Activated T-cell treated with anti-CD3 and anti-CD28 coated beads for 4 hours (primary cell): Measurements from ENCODE around the gene PPP1R12B.
"Not testable (repeated sequence)": the region's sequence is repeated elsewhere in the genome, so short reads cannot be mapped to it uniquely, and the experiment has no call there.

Source experiments
- DNase-seq: peaks from one replicate; pipeline ENCODE4 v3.0.0-alpha.2; 2020

PPP1R12B gene

GRCh38 chr1:202540014-202540413 is 191.5 kb downstream of the PPP1R12B start:
- DNase-seq = no peak

DNA sequence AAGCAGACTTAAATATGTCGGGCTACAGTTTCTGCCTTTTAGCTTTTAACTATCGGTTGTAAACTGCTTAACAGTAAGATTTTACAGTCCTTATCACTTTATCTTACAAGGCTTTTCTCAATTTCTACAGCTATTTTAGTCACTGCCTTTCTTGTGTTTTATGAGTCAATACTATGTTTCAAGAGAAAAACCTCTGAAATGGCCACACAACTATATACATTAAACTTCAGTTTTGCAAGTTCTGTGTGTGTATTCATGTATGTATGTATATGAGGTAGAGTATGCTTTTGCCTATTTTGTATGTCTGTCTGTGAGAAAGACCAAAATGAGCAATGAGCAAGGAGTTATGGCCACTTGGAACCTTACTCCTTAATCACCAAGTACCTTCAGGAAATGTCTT is 191.9 kb downstream of the PPP1R12B start:
- DNase-seq = no peak

DNA sequence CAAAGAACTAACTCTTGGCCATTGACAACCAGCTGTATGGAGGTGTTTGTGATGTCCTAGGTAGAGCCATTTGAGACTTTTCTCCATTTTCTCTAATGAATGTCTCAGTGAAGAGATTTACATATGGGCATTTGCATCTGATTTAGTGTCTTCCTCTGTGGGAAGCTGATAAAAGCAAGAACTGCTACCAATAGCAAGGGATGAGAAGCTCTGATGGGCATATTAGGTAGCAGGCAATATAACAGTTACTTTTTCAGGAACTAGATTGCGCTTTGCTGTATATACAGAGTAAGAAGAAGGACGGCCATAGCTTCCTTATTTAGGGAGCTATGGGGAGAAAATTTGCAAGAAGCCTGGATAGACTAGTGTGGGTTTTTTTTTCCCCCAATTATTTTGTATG is 192.4 kb downstream of the PPP1R12B start:
- DNase-seq = not testable (repeated sequence)

- DNase-seq = not testable (repeated sequence)
These were observed 193.9 kb downstream of the PPP1R12B start for GRCh38 chr1:202542415-202542814.

GRCh38 chr1:202543537-202543936 is 195.0 kb downstream of the PPP1R12B start:
- DNase-seq = not testable (repeated sequence)

- not testable (repeated sequence) for DNase-seq
These were observed 196.4 kb downstream of the PPP1R12B start for GRCh38 chr1:202544766-202545449.

- DNase-seq = not testable (repeated sequence)
These were observed 197.3 kb downstream of the PPP1R12B start for GRCh38 chr1:202545647-202546303.

DNA sequence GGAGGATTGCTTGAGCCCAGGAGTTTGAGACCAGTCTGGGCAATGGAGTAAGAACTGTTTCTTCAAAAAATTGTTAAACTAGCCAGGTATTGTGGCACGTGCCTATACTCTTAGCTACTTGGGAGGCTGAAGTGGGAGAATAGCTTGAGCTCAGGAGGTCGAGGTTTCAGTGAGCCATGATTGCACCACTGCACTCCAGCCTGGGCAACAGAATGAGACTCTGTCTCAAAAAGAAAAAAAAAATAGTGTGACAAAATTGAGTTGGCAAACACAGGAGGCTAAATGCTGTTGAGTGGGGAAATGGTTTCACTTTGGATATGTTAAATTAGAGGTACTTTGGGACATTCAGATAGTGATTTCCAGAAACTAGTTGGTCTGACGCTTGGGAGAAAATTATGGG is 197.9 kb downstream of the PPP1R12B start:
- DNase-seq = not testable (repeated sequence)

DNA sequence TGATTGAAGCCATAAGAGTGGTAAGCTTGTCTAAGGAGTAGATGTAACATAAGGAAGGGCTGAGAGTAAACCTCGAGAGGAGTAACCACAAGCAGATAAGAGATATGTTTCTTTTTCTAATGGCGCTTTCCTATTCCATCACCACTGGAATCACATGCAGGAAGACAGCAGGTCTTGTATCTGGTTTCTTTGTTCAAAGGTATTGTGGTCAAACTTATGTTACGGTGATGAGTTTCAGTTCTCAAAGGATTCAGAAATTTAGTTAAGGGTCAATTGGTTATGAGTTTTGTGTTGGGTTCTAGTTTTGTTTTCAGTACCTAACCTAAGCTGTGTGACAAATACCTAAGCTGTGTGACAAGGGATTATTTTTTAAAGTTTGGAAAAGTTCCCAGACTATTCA is 198.3 kb downstream of the PPP1R12B start:
- DNase-seq = not testable (repeated sequence)

DNA sequence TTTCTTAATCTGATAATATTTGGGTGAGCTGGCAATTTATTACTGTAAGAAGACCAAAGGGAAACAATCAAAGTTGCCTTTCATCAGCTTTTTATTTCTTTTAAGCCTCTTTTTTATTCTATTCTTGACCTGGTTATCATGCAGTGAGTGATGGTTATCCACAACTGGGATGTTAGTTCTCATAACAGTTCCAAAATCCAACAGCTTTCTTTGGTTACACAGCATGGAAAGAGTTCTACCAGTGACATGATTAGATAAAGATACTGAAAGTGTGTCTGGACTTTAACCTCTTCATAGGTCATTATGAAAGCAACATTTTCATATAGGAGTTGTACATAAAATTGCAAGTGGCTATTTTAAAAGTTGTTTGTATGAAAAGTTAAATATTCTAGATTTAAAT is 198.7 kb downstream of the PPP1R12B start:
- DNase-seq = no peak

DNA sequence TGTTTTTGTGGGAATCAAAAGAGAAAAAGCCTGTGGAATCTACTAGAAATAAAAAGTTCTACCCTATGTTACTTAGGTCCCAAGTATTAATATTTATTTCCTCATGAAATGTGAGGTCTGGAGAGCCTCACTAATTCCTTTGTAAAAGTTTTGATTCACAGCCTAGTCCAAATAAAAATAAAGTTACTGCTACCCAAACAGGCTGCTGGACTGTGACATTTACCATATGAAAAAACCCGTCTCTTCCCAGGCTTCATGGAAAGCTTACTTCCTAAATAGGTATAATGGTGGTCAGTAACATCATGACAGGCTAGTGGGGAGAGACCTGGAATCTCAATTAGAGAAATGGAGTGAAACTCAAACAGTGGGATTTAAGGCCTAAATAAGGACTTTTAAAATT is 201.6 kb downstream of the PPP1R12B start:
- not testable (repeated sequence) for DNase-seq

GRCh38 chr1:202551683-202552082 is 203.2 kb downstream of the PPP1R12B start:
- no peak for DNase-seq

DNA sequence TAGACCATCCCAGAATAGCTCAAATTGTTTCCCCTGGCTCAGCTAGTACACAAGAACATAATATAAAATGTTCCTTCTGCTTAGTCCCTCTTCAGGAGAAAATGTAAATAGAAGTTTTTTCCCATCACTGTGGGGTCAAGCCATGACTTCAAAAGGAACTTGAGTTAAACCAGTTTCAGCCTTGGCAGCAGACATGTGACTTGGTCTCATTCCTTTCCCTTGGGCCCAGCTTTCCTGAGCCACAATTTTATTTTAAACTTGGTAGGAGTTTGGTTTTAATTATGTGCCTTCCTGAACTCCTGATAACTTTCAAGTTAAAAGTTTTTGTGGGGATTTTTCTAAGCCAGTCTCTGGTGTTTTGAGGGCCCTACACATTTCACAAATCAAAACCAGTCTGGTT is 204.1 kb downstream of the PPP1R12B start:
- DNase-seq = not testable (repeated sequence)

- DNase-seq = not testable (repeated sequence)
These were observed 204.6 kb downstream of the PPP1R12B start for GRCh38 chr1:202553078-202553477.

DNA sequence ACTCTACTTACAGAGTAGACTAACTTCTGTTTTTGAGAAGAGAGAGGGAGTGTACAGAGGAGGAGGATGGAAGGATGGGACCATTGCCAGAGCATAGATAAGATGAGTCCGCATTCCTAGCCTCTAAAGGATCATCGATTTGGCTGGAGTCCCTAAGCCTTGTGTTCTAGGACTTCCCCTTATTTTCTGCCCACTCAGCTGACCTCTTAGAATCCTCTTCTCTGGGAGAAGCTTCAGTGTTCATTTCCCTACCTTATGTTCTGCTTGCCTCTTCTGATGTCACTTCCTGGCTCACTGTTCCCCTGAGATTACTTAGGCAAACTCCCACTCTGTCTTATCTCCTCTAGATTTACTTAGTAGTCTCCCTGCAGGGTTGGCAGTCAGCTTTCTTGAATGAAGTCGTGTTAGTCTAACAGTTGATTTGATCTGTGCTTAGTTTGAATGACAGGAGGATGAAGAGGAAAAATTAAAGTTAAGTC is 205.1 kb downstream of the PPP1R12B start:
- DNase-seq = no peak

DNA sequence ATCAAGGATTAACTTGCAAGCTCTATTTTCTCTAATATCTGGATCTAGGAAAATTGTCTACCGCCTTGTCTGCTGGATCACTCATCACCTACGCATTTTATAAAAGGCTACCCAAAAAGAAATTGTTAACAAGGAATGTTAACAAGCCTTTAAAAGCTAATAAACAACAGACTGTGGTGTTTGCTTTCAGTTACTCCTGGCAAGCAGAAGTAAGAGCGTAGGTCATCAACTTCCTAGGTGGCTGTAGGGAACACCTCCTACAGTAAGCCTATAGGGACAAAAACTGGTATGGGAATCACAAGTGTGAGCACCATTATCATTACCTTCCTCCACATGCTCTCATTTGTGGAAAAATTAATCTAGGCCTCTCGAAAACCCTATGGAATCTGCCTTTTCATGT is 206.1 kb downstream of the PPP1R12B start:
- not testable (repeated sequence) for DNase-seq

- DNase-seq = not testable (repeated sequence)
These were observed 207.5 kb downstream of the PPP1R12B start for GRCh38 chr1:202556037-202556436.

- not testable (repeated sequence) for DNase-seq
These were observed 209.2 kb downstream of the PPP1R12B start for GRCh38 chr1:202557662-202558061.

GRCh38 chr1:202561240-202561639 is 212.7 kb downstream of the PPP1R12B start:
- no peak for DNase-seq

DNA sequence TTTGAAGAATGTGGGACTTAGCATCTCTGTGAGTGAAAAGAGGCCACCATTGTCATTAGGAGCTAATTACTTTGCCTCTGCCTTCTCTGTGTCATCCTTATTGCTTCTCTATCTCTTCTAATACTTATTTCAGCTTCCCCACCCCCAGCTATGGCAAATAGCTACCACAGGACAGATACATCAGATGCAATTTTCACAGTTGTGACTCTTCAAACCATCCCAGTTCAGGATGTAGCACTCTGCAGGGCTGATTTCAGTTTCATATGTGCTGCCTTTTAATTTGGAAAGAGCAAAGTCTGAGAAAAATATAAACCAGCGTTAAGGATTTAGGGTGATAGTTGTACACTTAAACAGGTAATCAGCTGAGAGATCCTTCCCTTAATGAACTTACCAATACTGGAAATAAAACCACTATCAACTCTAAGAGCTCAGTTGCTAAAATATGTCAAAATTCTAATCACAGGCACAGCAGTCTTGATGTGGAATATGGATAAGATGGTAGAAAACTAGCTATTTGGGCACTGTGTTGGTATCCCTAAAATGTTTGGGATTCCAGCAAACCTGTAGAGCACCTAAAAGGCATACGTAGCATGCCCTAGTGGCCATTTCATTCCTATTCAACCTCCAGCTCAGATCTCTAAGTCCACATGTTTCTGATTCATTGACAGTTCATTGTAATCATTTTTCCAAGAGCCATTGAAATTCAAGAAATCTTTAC is 213.4 kb downstream of the PPP1R12B start:
- no peak for DNase-seq

GRCh38 chr1:202562444-202563060 is 214.1 kb downstream of the PPP1R12B start:
- no peak for DNase-seq

- no peak for DNase-seq
These were observed 215.3 kb downstream of the PPP1R12B start for GRCh38 chr1:202563818-202564217.

DNA sequence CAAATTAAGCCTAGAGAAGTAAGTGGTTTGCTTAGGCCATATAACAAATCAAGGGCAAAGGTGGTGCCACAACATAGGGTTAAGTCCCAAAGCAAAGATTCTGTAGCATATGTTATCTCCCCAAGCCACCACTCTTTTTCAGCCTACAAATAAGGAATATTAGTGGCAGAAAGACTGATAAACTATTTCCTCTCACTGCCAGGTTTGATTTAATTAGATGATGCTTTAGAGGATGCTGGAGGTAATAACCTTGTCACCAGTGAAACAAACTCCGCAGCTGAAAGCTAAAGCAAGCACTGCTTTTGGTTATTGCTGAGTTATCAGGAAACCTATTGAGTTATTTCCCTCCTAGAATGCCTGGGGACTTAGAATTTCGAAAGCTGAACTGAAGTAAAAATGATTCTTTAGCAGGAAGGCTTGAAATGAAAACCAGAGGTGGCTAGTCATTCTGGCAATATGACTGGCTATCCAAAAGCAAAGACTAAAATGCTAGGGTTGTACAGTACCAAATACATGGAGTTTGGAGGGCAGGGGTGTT is 216.5 kb downstream of the PPP1R12B start:
- DNase-seq = no peak
